ENCODE measurements around the gene RORB. TPM values are rescaled to one million over a fixed set of nuclear protein-coding genes. Genes with fewer than 3 reads are reported as not detected.

The RORB gene
- polyA plus RNA-seq, 1 experiment = not detected

GRCh38 chr9:74728176-74728575, 231.0 kb downstream of the RORB start:
- Histone ChIP-seq H3K27me3 (ENCODE audit: control insufficient read depth, insufficient read depth, low read length) (no peaks in the 10 kb centered on the region; the same call in none of the 2 replicates), H3K36me3 (ENCODE audit: control insufficient read depth, insufficient read depth, low read length) (no peaks in the 10 kb centered on the region), H3K4me3 (ENCODE audit: low read depth, low read length) (no peak overlapping the region)
- CTCF ChIA-PET = interaction anchor here (0.6 kb wide), 1 partner anchor 8 kb away, joined by 3 read pairs; no protein-coding TSS in a partner anchor
- POLR2A ChIA-PET = no interaction called here
- TF ChIP-seq CTCF (IDR thresholded peaks at IDR 0.05; ENCODE audit: insufficient read depth, low read depth, low read length) = no peak
- no peak for DNase-seq (ENCODE audit: low read depth)

GRCh38 chr9:74729136-74729695, 232.1 kb downstream of the RORB start:
- no peaks in the 10 kb centered on the region; the same call in none of the 2 replicates for H3K27me3 ChIP-seq (ENCODE audit: control insufficient read depth, insufficient read depth, low read length)
- no peaks in the 10 kb centered on the region for H3K36me3 ChIP-seq (ENCODE audit: control insufficient read depth, insufficient read depth, low read length)
- CTCF ChIA-PET = interaction anchor here (1.3 kb wide), 1 partner anchor 11 kb away, joined by 3 read pairs; no protein-coding TSS in a partner anchor
- no peak for DNase-seq (ENCODE audit: low read depth)
- no peak overlapping the region; the same call in 1 of the 2 replicates for H3K4me3 ChIP-seq (ENCODE audit: low read depth, low read length)
- no peak for TF ChIP-seq CTCF (IDR thresholded peaks at IDR 0.05; ENCODE audit: insufficient read depth, low read depth, low read length)
- POLR2A ChIA-PET = no interaction called here

DNA sequence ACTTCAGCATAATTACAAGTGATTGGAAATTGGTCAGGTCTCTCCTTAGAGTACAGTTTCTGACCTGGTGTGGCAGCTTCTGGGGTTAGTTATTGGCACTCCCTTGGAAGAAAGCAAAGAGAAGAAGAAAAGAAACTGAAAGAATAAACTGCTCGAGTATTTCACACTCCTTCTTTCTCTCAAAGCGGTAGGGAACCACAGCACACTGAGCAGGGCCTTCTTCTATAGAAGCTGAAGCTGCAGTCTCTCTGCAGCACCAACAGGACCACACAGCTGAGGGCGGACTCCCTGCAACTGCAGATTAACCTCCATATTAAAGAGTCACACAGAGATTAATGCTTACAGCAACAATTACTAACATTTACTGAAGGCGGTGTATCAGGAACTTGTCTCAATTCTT, 238.6 kb downstream of the RORB start:
- Histone ChIP-seq H3K4me3 (ENCODE audit: low read depth, low read length) (no peak overlapping the region), H3K36me3 (ENCODE audit: control insufficient read depth, insufficient read depth, low read length) (no peaks in the 10 kb centered on the region), H3K27me3 (ENCODE audit: control insufficient read depth, insufficient read depth, low read length) (no peaks in the 10 kb centered on the region)
- CTCF ChIA-PET = interaction anchor here (0.9 to 1.2 kb wide), 2 partner anchors 8 to 15 kb away, joined by 3 to 4 read pairs; no protein-coding TSS in a partner anchor
- TF ChIP-seq CTCF (IDR thresholded peaks at IDR 0.05; ENCODE audit: insufficient read depth, low read depth, low read length) = no peak
- POLR2A ChIA-PET = no interaction called here
- DNase-seq (ENCODE audit: low read depth) = no peak

GRCh38 chr9:74736646-74737045, 239.5 kb downstream of the RORB start:
- no peak for TF ChIP-seq CTCF (IDR thresholded peaks at IDR 0.05; ENCODE audit: insufficient read depth, low read depth, low read length)
- POLR2A ChIA-PET = no interaction called here
- no peaks in the 10 kb centered on the region for H3K27me3 ChIP-seq (ENCODE audit: control insufficient read depth, insufficient read depth, low read length)
- CTCF ChIA-PET = interaction anchor here (0.9 to 1.2 kb wide), 2 partner anchors 8 to 14 kb away, joined by 3 to 4 read pairs; no protein-coding TSS in a partner anchor
- H3K36me3 ChIP-seq (ENCODE audit: control insufficient read depth, insufficient read depth, low read length) = no peaks in the 10 kb centered on the region
- DNase-seq (ENCODE audit: low read depth) = no peak
- H3K4me3 ChIP-seq (ENCODE audit: low read depth, low read length) = no peak overlapping the region

DNA sequence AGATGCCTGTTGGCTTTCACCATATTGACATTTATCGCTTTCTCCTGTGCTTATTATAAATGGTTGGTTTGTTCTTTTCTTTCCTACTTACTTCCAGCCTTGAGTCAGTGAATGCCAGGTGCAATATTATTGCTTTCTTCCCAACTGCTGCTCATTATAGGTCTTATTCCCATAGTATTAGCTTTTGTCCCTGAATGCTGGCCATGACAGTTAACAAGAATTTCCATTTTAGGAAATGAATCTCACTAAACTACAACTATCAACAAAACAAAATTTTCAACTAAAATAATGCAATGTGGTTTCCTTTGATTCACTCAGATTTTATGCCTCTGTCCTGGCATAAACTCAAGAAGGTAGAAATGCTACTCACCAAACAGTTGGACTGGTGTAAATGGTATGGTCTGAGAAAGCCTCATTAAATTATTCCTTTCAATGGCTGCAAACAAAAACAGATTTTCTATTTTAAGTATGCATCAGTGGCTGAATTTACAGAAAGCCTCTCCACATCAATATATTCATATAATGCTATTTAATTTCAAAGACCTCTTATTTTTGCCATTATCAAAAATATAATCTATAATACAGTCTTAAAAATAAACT, 245.2 kb downstream of the RORB start:
- ChIA-PET CTCF (interaction anchor here (0.6 to 1.0 kb wide), 3 partner anchors 12 to 285 kb away, joined by 3 to 5 read pairs (median 4); no protein-coding TSS in a partner anchor), POLR2A (no interaction called here)
- TF ChIP-seq CTCF (IDR thresholded peaks at IDR 0.05; ENCODE audit: insufficient read depth, low read depth, low read length) = no peak

More for the DNA sequence above, 245.2 kb downstream of the RORB start:
- DNase-seq (ENCODE audit: low read depth) = no peak
- H3K36me3 ChIP-seq (ENCODE audit: control insufficient read depth, insufficient read depth, low read length) = no peaks in the 10 kb centered on the region
- 0 out of 2 replicates have a peak, but pooled peaks cover 2% of the 10 kb centered on the region for H3K27me3 ChIP-seq (ENCODE audit: control insufficient read depth, insufficient read depth, low read length)
- no peak overlapping the region for H3K4me3 ChIP-seq (ENCODE audit: low read depth, low read length)

All from BJ (cell line).